ENCODE results near the gene MGAT4C.

The MGAT4C gene

DNA sequence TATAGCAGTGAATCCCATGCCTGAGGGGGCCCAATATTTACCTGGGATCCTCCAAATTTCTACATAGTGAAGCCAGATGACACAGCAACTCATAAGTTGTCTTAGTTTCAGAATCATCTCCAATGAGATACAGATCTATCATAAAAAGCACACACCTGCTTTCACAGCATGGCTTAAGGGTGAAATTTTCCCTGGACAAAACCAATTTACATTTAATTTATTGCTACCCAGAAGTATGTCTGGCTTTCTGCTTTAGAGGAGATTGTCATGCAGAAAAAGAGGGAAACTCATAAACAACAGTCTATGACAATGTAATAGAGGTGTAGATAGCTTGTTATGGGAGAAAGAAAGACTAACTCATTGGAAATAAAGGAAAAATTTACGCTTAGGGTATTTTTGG, 113.0 kb downstream of the MGAT4C start:
- Histone ChIP-seq H3K4me3 (IDR thresholded peaks at IDR 0.05; ENCODE audit: insufficient read depth, low read depth, low read length) (no peak overlapping the region), H2AFZ (ENCODE audit: low read depth) (no peak overlapping the region), H3K79me2 (ENCODE audit: insufficient read depth, low read depth) (no peaks in the 10 kb centered on the region), H3K27me3 (ENCODE audit: insufficient read depth, low read depth) (no peaks in the 10 kb centered on the region), H3K36me3 (ENCODE audit: insufficient read depth) (no peaks in the 10 kb centered on the region), H3K4me1 (ENCODE audit: low read depth, poor library complexity, severe bottlenecking) (no peaks in the 10 kb centered on the region), H3K27ac (no peak overlapping the region), H3K9ac (no peak overlapping the region), H4K20me1 (ENCODE audit: insufficient read depth) (no peaks in the 10 kb centered on the region), H3K4me2 (no peak overlapping the region)
- TF ChIP-seq, protein P1, sequence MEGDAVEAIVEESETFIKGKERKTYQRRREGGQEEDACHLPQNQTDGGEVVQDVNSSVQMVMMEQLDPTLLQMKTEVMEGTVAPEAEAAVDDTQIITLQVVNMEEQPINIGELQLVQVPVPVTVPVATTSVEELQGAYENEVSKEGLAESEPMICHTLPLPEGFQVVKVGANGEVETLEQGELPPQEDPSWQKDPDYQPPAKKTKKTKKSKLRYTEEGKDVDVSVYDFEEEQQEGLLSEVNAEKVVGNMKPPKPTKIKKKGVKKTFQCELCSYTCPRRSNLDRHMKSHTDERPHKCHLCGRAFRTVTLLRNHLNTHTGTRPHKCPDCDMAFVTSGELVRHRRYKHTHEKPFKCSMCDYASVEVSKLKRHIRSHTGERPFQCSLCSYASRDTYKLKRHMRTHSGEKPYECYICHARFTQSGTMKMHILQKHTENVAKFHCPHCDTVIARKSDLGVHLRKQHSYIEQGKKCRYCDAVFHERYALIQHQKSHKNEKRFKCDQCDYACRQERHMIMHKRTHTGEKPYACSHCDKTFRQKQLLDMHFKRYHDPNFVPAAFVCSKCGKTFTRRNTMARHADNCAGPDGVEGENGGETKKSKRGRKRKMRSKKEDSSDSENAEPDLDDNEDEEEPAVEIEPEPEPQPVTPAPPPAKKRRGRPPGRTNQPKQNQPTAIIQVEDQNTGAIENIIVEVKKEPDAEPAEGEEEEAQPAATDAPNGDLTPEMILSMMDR (conservative IDR thresholded peaks at IDR 0.05; ENCODE audit: low read depth, low read length): no peak

DNA sequence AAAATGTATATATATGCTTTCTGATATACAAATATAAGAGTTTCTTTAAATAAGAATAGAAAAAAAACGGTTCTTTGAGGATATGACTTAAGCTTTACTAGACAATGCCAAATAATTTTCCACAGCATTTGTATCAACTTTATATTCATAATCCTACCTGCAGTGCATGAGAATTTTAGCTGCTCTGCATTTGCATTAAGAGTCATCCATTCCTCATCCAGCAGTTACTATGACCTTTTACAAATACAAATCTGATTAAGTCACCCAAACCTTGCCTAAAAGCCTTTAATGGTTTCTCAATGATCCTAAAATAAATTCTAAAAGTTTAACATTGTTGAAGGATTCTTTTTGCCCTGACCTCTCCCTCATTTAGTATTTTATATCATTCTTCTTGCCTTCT, 116.5 kb downstream of the MGAT4C start:
- H3K4me2 ChIP-seq: no peak overlapping the region
- H3K27me3 ChIP-seq (ENCODE audit: insufficient read depth, low read depth): no peaks in the 10 kb centered on the region
- no peak overlapping the region for H2AFZ ChIP-seq (ENCODE audit: low read depth)
- no peaks in the 10 kb centered on the region for H3K79me2 ChIP-seq (ENCODE audit: insufficient read depth, low read depth)
- no peaks in the 10 kb centered on the region for H4K20me1 ChIP-seq (ENCODE audit: insufficient read depth)
- H3K4me3 ChIP-seq (IDR thresholded peaks at IDR 0.05; ENCODE audit: insufficient read depth, low read depth, low read length): no peak overlapping the region
- H3K9ac ChIP-seq: no peak overlapping the region
- no peaks in the 10 kb centered on the region for H3K4me1 ChIP-seq (ENCODE audit: low read depth, poor library complexity, severe bottlenecking)
- no peaks in the 10 kb centered on the region for H3K36me3 ChIP-seq (ENCODE audit: insufficient read depth)
- no peak overlapping the region for H3K27ac ChIP-seq
- TF ChIP-seq, protein P1 (conservative IDR thresholded peaks at IDR 0.05; ENCODE audit: low read depth, low read length): no peak

DNA sequence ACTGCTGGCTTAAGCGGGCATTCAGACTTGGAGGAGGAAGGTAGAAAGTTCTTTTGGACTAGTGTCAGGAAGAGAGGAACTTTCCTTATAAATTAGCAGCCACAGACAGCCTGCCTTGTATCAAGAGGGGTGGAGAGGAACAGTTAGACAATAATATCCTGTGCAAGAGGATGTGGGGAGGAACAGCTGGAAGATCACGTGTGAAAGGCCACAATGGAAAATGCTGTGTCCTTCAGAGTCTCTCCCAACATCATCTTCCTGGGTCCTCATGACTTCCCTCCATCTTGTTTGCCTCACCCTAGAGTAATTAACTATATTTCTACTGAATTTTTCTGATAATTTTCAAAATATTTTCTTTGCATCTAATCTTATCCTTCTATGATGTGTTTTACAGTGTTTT, 117.4 kb downstream of the MGAT4C start:
- no peak overlapping the region for H3K4me2 ChIP-seq
- TF ChIP-seq, protein P1 (conservative IDR thresholded peaks at IDR 0.05; ENCODE audit: low read depth, low read length): no peak

DNA sequence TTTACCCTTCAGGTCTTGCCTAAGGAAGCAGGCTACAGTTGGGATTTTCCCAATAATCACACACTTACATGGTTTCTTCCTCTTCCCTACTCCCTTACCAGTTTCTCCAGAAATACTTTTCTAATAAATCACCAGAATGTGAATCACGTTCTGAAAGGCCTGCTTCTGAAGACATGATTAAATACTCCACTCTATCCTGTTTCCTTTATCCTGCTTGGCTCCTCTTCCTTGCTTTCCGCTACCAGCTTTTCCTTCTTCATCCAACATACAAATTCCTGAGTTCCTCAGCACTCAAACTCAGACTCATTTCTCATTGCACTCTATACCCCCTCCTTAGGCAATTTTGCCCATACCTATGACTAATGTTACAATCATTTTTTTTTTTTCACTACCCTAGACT, 118.3 kb downstream of the MGAT4C start:
- H3K36me3 ChIP-seq (ENCODE audit: insufficient read depth): no peaks in the 10 kb centered on the region
- H4K20me1 ChIP-seq (ENCODE audit: insufficient read depth): no peaks in the 10 kb centered on the region
- no peak overlapping the region for H3K4me2 ChIP-seq
- H3K79me2 ChIP-seq (ENCODE audit: insufficient read depth, low read depth): no peaks in the 10 kb centered on the region
- H3K4me1 ChIP-seq (ENCODE audit: low read depth, poor library complexity, severe bottlenecking): no peaks in the 10 kb centered on the region
- H2AFZ ChIP-seq (ENCODE audit: low read depth): no peak overlapping the region
- TF ChIP-seq, protein P1 (conservative IDR thresholded peaks at IDR 0.05; ENCODE audit: low read depth, low read length): no peak
- no peak overlapping the region for H3K9ac ChIP-seq
- no peak overlapping the region for H3K27ac ChIP-seq
- H3K27me3 ChIP-seq (ENCODE audit: insufficient read depth, low read depth): no peaks in the 10 kb centered on the region
- no peak overlapping the region for H3K4me3 ChIP-seq (IDR thresholded peaks at IDR 0.05; ENCODE audit: insufficient read depth, low read depth, low read length)

More for the DNA sequence above, 117.4 kb downstream of the MGAT4C start:
- Histone ChIP-seq H2AFZ (ENCODE audit: low read depth) (no peak overlapping the region), H3K4me1 (ENCODE audit: low read depth, poor library complexity, severe bottlenecking) (no peaks in the 10 kb centered on the region), H3K27ac (no peak overlapping the region), H4K20me1 (ENCODE audit: insufficient read depth) (no peaks in the 10 kb centered on the region), H3K79me2 (ENCODE audit: insufficient read depth, low read depth) (no peaks in the 10 kb centered on the region), H3K27me3 (ENCODE audit: insufficient read depth, low read depth) (no peaks in the 10 kb centered on the region), H3K4me3 (IDR thresholded peaks at IDR 0.05; ENCODE audit: insufficient read depth, low read depth, low read length) (no peak overlapping the region), H3K36me3 (ENCODE audit: insufficient read depth) (no peaks in the 10 kb centered on the region), H3K9ac (no peak overlapping the region)
